ENCODE measurements around the gene ASPDH.

Gene ASPDH

GRCh38 chr19:50506700-50507099 is 7.0 kb downstream of the ASPDH start:
- H3K9me3 ChIP-seq (ENCODE audit: control insufficient read depth, insufficient read depth, low read length) = no peaks in the 10 kb centered on the region
- no peak for DNase-seq (ENCODE audit: low read depth, low spot score)
- no peak overlapping the region for H3K27ac ChIP-seq (ENCODE audit: low read length)
- no peaks in the 10 kb centered on the region for H3K36me3 ChIP-seq (ENCODE audit: control insufficient read depth, insufficient read depth, low read length)
- 100% methylated on average over 1 of the region's 10 CpGs for WGBS (ENCODE audit: insufficient coverage, insufficient read length)
- H3K4me1 ChIP-seq (ENCODE audit: control insufficient read depth, insufficient read depth, low read length) = no peaks in the 10 kb centered on the region
- H3K27me3 ChIP-seq (ENCODE audit: control insufficient read depth, insufficient read depth, low read length) = no peaks in the 10 kb centered on the region
- H3K4me3 ChIP-seq (ENCODE audit: low read length) = no peak overlapping the region

GRCh38 chr19:50505856-50506611 is 7.7 kb downstream of the ASPDH start:
- DNase-seq (ENCODE audit: low read depth, low spot score) = no peak
- no CpG with 5 or more reads among the region's 30 CpGs for WGBS (ENCODE audit: insufficient coverage, insufficient read length)
- no peaks in the 10 kb centered on the region for H3K9me3 ChIP-seq (ENCODE audit: control insufficient read depth, insufficient read depth, low read length)
- H3K27me3 ChIP-seq (ENCODE audit: control insufficient read depth, insufficient read depth, low read length) = no peaks in the 10 kb centered on the region
- no peak overlapping the region for H3K27ac ChIP-seq (ENCODE audit: low read length)
- no peaks in the 10 kb centered on the region for H3K4me1 ChIP-seq (ENCODE audit: control insufficient read depth, insufficient read depth, low read length)
- H3K36me3 ChIP-seq (ENCODE audit: control insufficient read depth, insufficient read depth, low read length) = no peaks in the 10 kb centered on the region
- H3K4me3 ChIP-seq (ENCODE audit: low read length) = no peak overlapping the region; the same call in 1 of the 2 replicates

GRCh38 chr19:50501568-50502475 is 11.9 kb downstream of the ASPDH start:
- Histone ChIP-seq H3K27ac (ENCODE audit: low read length) (no peak overlapping the region), H3K27me3 (ENCODE audit: control insufficient read depth, insufficient read depth, low read length) (no peaks in the 10 kb centered on the region; the same call in 1 of the 2 replicates), H3K9me3 (ENCODE audit: control insufficient read depth, insufficient read depth, low read length) (no peaks in the 10 kb centered on the region; the same call in 1 of the 2 replicates), H3K4me1 (ENCODE audit: control insufficient read depth, insufficient read depth, low read length) (peaks cover 4% of the 10 kb centered on the region; the same call in 1 of the 2 replicates), H3K4me3 (ENCODE audit: low read length) (no peak overlapping the region), H3K36me3 (ENCODE audit: control insufficient read depth, insufficient read depth, low read length) (no peaks in the 10 kb centered on the region)
- no peak for DNase-seq (ENCODE audit: low read depth, low spot score)
- no CpG with 5 or more reads among the region's 25 CpGs for WGBS (ENCODE audit: insufficient coverage, insufficient read length)

- Histone ChIP-seq H3K36me3 (ENCODE audit: control insufficient read depth, insufficient read depth, low read length) (no peaks in the 10 kb centered on the region), H3K27me3 (ENCODE audit: control insufficient read depth, insufficient read depth, low read length) (no peaks in the 10 kb centered on the region; the same call in 1 of the 2 replicates), H3K4me1 (ENCODE audit: control insufficient read depth, insufficient read depth, low read length) (peaks cover 4% of the 10 kb centered on the region; the same call in 1 of the 2 replicates), H3K4me3 (ENCODE audit: low read length) (no peak overlapping the region), H3K27ac (ENCODE audit: low read length) (no peak overlapping the region), H3K9me3 (ENCODE audit: control insufficient read depth, insufficient read depth, low read length) (no peaks in the 10 kb centered on the region; the same call in 1 of the 2 replicates)
- no CpG with 5 or more reads among the region's 12 CpGs for WGBS (ENCODE audit: insufficient coverage, insufficient read length)
- no peak for DNase-seq (ENCODE audit: low read depth, low spot score)
These were observed 12.5 kb downstream of the ASPDH start for GRCh38 chr19:50501186-50501567.

- no CpG with 5 or more reads among the region's 10 CpGs for WGBS (ENCODE audit: insufficient coverage, insufficient read length)
- Histone ChIP-seq H3K27me3 (ENCODE audit: control insufficient read depth, insufficient read depth, low read length) (no peaks in the 10 kb centered on the region; the same call in 1 of the 2 replicates), H3K36me3 (ENCODE audit: control insufficient read depth, insufficient read depth, low read length) (no peaks in the 10 kb centered on the region), H3K4me3 (ENCODE audit: low read length) (no peak overlapping the region), H3K4me1 (ENCODE audit: control insufficient read depth, insufficient read depth, low read length) (peaks cover 4% of the 10 kb centered on the region; the same call in 1 of the 2 replicates), H3K27ac (ENCODE audit: low read length) (no peak overlapping the region), H3K9me3 (ENCODE audit: control insufficient read depth, insufficient read depth, low read length) (no peaks in the 10 kb centered on the region; the same call in 1 of the 2 replicates)
- no peak for DNase-seq (ENCODE audit: low read depth, low spot score)
These were observed 13.0 kb downstream of the ASPDH start for GRCh38 chr19:50500753-50501151.

- no peak for DNase-seq (ENCODE audit: low read depth, low spot score)
- H3K36me3 ChIP-seq (ENCODE audit: control insufficient read depth, insufficient read depth, low read length) = no peaks in the 10 kb centered on the region
- no peak overlapping the region for H3K4me3 ChIP-seq (ENCODE audit: low read length)
- H3K27ac ChIP-seq (ENCODE audit: low read length) = no peak overlapping the region
- H3K4me1 ChIP-seq (ENCODE audit: control insufficient read depth, insufficient read depth, low read length) = peaks cover 4% of the 10 kb centered on the region; the same call in 1 of the 2 replicates
- H3K27me3 ChIP-seq (ENCODE audit: control insufficient read depth, insufficient read depth, low read length) = no peaks in the 10 kb centered on the region; the same call in 1 of the 2 replicates
- H3K9me3 ChIP-seq (ENCODE audit: control insufficient read depth, insufficient read depth, low read length) = no peaks in the 10 kb centered on the region; the same call in 1 of the 2 replicates
- WGBS (ENCODE audit: insufficient coverage, insufficient read length) = no CpG with 5 or more reads among the region's 27 CpGs
These were observed 13.5 kb downstream of the ASPDH start for GRCh38 chr19:50500060-50500752.

GRCh38 chr19:50498219-50499056 is 15.3 kb downstream of the ASPDH start:
- no peak for DNase-seq (ENCODE audit: low read depth, low spot score)
- Histone ChIP-seq H3K9me3 (ENCODE audit: control insufficient read depth, insufficient read depth, low read length) (peaks cover 3% of the 10 kb centered on the region), H3K4me3 (ENCODE audit: low read length) (no peak overlapping the region), H3K27ac (ENCODE audit: low read length) (no peak overlapping the region), H3K27me3 (ENCODE audit: control insufficient read depth, insufficient read depth, low read length) (no peaks in the 10 kb centered on the region; the same call in 1 of the 2 replicates), H3K4me1 (ENCODE audit: control insufficient read depth, insufficient read depth, low read length) (peaks cover 4% of the 10 kb centered on the region; the same call in 1 of the 2 replicates), H3K36me3 (ENCODE audit: control insufficient read depth, insufficient read depth, low read length) (no peaks in the 10 kb centered on the region)
- 100% methylated on average over 2 of the region's 11 CpGs for WGBS (ENCODE audit: insufficient coverage, insufficient read length)

- no CpG with 5 or more reads among the region's 8 CpGs for WGBS (ENCODE audit: insufficient coverage, insufficient read length)
- no peaks in the 10 kb centered on the region; the same call in 1 of the 2 replicates for H3K27me3 ChIP-seq (ENCODE audit: control insufficient read depth, insufficient read depth, low read length)
- DNase-seq (ENCODE audit: low read depth, low spot score) = no peak
- no peaks in the 10 kb centered on the region for H3K36me3 ChIP-seq (ENCODE audit: control insufficient read depth, insufficient read depth, low read length)
- H3K4me3 ChIP-seq (ENCODE audit: low read length) = no peak overlapping the region
- H3K27ac ChIP-seq (ENCODE audit: low read length) = no peak overlapping the region
- peaks cover 5% of the 10 kb centered on the region for H3K9me3 ChIP-seq (ENCODE audit: control insufficient read depth, insufficient read depth, low read length)
- H3K4me1 ChIP-seq (ENCODE audit: control insufficient read depth, insufficient read depth, low read length) = peaks cover 4% of the 10 kb centered on the region; the same call in 1 of the 2 replicates
These were observed 16.7 kb downstream of the ASPDH start for GRCh38 chr19:50497022-50497405.

GRCh38 chr19:50496189-50497021 is 17.3 kb downstream of the ASPDH start:
- H3K9me3 ChIP-seq (ENCODE audit: control insufficient read depth, insufficient read depth, low read length) = peaks cover 5% of the 10 kb centered on the region
- H3K27me3 ChIP-seq (ENCODE audit: control insufficient read depth, insufficient read depth, low read length) = no peaks in the 10 kb centered on the region; the same call in 1 of the 2 replicates
- DNase-seq (ENCODE audit: low read depth, low spot score) = no peak
- no peak overlapping the region for H3K4me3 ChIP-seq (ENCODE audit: low read length)
- no peaks in the 10 kb centered on the region for H3K36me3 ChIP-seq (ENCODE audit: control insufficient read depth, insufficient read depth, low read length)
- no peak overlapping the region for H3K27ac ChIP-seq (ENCODE audit: low read length)
- peaks cover 4% of the 10 kb centered on the region; the same call in 1 of the 2 replicates for H3K4me1 ChIP-seq (ENCODE audit: control insufficient read depth, insufficient read depth, low read length)
- no CpG with 5 or more reads among the region's 30 CpGs for WGBS (ENCODE audit: insufficient coverage, insufficient read length)
